ENCODE results near the gene USP20.
"Not testable (repeated sequence)": the region's sequence is repeated elsewhere in the genome, so short reads cannot be mapped to it uniquely, and the experiment has no call there.

The USP20 gene

DNA sequence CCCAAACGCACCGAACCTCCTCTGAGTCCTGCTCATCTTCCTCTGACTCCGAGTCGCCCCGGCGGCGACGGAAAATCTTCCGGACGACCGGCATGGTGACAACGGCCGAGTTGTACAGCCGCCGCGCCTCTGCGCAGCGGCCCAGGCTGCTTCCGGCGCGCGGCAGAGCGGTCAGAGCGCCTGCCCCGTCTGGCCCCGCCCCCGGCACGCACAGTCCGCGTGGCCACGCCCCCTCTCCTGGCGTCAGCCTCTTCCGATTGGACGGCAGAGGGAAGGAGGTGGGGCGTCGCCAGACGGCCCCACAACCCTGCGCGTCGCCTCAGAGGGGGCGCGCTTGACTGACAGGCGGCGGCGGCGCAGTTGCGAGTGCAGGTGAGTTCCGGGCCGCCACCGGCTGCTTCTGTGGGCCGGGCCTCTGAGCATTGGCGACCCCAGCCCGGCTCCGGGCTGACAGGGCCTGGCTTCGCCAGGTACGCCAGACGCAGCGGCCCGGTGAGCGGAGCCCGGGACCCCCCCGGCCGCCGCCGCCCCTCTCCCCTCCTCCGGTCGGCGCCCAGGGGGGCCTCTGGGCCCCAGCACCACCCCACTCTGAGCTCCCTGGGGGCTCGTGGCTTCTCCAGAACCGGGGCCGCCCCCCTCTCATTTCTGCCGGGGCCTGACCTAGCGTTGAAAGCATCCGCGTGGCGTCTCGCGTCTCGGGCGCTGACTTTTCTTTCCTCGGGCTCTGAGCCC, at the start of gene USP20, which contains the start of gene C9orf78:
Gene USP20 (plus strand): TSS at position 331 of the 732 bp plus-strand sequence. CDS start 17,098 bp downstream, outside the sequence.
Gene C9orf78 (minus strand): TSS at position 148 of the 732 bp plus-strand sequence. CDS start 54 bp downstream, at position 94.
- H3K4me3 ChIP-seq (ENCODE audit: low read depth, low read length), result peak within 1 kb of the TSS; percentile 96
- TF ChIP-seq, protein P1, sequence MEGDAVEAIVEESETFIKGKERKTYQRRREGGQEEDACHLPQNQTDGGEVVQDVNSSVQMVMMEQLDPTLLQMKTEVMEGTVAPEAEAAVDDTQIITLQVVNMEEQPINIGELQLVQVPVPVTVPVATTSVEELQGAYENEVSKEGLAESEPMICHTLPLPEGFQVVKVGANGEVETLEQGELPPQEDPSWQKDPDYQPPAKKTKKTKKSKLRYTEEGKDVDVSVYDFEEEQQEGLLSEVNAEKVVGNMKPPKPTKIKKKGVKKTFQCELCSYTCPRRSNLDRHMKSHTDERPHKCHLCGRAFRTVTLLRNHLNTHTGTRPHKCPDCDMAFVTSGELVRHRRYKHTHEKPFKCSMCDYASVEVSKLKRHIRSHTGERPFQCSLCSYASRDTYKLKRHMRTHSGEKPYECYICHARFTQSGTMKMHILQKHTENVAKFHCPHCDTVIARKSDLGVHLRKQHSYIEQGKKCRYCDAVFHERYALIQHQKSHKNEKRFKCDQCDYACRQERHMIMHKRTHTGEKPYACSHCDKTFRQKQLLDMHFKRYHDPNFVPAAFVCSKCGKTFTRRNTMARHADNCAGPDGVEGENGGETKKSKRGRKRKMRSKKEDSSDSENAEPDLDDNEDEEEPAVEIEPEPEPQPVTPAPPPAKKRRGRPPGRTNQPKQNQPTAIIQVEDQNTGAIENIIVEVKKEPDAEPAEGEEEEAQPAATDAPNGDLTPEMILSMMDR (IDR thresholded peaks at IDR 0.05; ENCODE audit: insufficient read depth, low read length, missing control alignments), result no peak
- peak; percentile 41 for DNase-seq (ENCODE audit: low read depth, low spot score)
- ChIA-PET POLR2A (interaction anchor here (1.6 kb wide), 2 partner anchors 9 to 11 kb away, joined by 3 to 4 read pairs; partner anchors contain the start of gene TOR1A), CTCF (interaction anchor here (1.2 to 1.7 kb wide), 2 partner anchors 51 to 108 kb away, joined by 3 to 4 read pairs; no protein-coding TSS in a partner anchor)

DNA sequence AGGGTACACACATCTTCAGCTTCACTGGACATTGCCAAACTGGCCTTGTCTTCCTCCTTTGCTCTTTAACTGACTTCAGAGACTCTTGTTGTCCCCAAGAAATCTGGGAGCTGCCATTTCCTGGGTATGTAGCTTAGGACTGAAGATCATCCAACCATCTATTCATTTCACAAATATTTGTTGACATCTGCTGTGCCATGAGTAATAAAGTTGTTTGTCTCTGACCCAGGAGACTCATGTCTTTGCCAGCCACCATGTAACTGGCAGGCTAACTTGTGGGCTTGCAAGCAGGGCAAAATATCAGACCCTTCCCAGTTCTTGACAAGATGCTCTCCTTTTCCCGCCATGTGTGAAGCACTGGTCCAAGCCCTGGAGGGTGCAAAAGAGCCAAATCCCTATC, 49.4 kb upstream of the USP20 start:
- H3K4me3 ChIP-seq (ENCODE audit: low read depth, low read length), result no peak overlapping the region
- TF ChIP-seq, protein P1 (IDR thresholded peaks at IDR 0.05; ENCODE audit: insufficient read depth, low read length, missing control alignments), result no peak
- DNase-seq (ENCODE audit: low read depth, low spot score), result no peak
- ChIA-PET CTCF (interaction anchor here (0.6 to 19.2 kb wide), 15 partner anchors 9 to 654 kb away, joined by 3 to 429 read pairs (median 6); partner anchors contain the start of genes ASB6 and PTGES), POLR2A (no interaction called here)

DNA sequence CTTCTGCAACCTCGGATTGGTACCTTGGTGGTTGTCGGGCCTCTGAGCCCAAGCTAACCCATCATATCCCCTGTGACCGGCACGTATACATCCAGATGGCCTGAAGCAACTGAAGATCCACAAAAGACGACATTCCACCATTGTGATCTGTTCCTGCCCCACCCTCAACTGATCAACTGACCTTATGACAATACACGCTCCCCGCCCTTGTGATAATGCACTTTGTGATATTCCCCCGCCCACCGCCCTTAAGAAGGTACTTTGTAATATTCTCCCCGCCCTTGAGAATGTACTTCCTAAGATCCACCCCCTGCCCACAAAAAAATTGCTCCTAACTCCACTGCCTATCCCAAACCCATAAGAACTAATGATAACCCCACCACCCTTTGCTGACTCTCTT, 48.8 kb upstream of the USP20 start:
- ChIA-PET POLR2A (no interaction called here), CTCF (interaction anchor here (1.0 to 19.2 kb wide), 12 partner anchors 9 to 654 kb away, joined by 3 to 429 read pairs (median 8); partner anchors contain the start of genes ASB6 and PTGES)
- DNase-seq (ENCODE audit: low read depth, low spot score), result no peak
- TF ChIP-seq, protein P1 (IDR thresholded peaks at IDR 0.05; ENCODE audit: insufficient read depth, low read length, missing control alignments), result no peak
- H3K4me3 ChIP-seq (ENCODE audit: low read depth, low read length), result no peak overlapping the region

DNA sequence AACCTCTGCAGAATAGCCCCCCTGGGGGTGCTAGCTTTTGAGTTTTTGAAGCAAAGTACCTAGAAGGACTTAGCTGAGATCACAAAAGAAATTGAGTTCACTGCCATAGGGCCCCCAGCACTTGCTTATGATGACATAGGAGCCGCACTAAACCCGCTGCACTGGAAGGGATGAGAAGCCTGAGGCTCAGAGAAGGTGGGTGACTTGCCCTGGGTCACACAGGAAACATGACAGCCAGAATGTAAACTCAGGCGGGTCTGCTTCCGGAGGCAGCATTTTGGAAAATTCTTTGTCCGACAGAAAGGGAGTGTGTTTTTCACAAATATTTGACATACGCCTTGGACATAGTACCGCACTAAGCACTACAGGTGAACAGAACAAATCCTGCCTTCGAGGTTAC, 40.7 kb upstream of the USP20 start:
- H3K4me3 ChIP-seq (ENCODE audit: low read depth, low read length), result no peak overlapping the region
- DNase-seq (ENCODE audit: low read depth, low spot score), result no peak
- TF ChIP-seq, protein P1 (IDR thresholded peaks at IDR 0.05; ENCODE audit: insufficient read depth, low read length, missing control alignments), result no peak
- ChIA-PET POLR2A (no interaction called here), CTCF (interaction anchor here (2.7 to 3.0 kb wide), 2 partner anchors 8 to 11 kb away, joined by 9 to 13 read pairs; no protein-coding TSS in a partner anchor)

DNA sequence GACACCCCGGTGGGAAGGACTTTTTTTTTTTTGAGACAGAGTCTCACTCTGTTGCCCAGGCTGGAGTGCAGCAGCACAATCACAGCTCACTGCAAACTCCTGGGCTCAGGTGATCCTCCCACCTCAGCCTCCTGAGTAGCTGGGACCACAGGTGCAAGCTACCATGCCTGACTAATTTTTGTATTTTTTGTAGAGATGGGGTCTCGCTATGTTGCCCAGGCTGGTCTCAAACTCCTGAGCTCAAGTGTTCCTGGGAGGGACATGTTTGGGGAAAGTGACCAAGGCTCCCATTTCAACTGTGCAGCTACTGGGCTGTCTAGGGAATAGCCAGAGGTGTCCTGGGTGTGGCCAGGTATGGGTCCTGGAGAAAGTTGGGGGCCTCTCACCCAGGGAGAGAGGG, 39.2 kb upstream of the USP20 start:
- DNase-seq (ENCODE audit: low read depth, low spot score); H3K4me3 ChIP-seq (ENCODE audit: low read depth, low read length); POLR2A ChIA-PET: not testable (repeated sequence)
- CTCF ChIA-PET, result interaction anchor here (2.7 to 3.0 kb wide), 2 partner anchors 10 to 12 kb away, joined by 9 to 13 read pairs; no protein-coding TSS in a partner anchor

DNA sequence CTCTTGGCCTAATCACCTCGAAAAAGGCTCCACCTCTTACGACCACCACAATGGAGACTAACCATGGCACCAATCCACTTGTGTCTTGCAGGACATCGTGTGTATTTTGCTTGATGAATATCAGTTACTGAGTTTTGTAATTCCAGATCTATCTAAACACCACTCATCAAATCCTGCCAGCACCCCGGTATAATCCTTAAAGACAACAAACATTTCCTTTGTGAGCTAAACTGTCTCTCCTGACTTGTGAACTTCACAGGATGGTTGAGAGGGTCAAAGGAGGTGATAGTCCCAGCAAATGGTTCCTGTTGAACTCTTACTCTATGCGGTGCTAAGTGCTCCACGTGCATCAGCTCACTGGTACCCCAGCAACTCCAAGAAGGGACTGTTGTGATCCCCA, 36.3 kb upstream of the USP20 start:
- ChIA-PET POLR2A (no interaction called here), CTCF (interaction anchor here (0.9 kb wide), 1 partner anchor 9 kb away, joined by 3 read pairs; no protein-coding TSS in a partner anchor)
- no peak overlapping the region for H3K4me3 ChIP-seq (ENCODE audit: low read depth, low read length)
- TF ChIP-seq, protein P1 (IDR thresholded peaks at IDR 0.05; ENCODE audit: insufficient read depth, low read length, missing control alignments), result no peak
- DNase-seq (ENCODE audit: low read depth, low spot score), result no peak
